B cell (primary cell): Measurements from ENCODE around the gene TPST2.

Experiments used
- EZH2 ChIP-seq: IDR thresholded peaks from 2 replicates; pipeline ENCODE4 v1.6.1; 2012; ENCODE audit warnings: borderline replicate concordance, low read depth, mild to moderate bottlenecking, moderate library complexity, low read length; ENCODE audit not compliant: insufficient read depth, poor library complexity, severe bottlenecking
- TF ChIP-seq, protein P1 (sequence below): fragments of 200-600 bp; IDR thresholded peaks from one replicate; pipeline ENCODE4 v1.8.0; 2022; ENCODE audit warnings: antibody characterized with exemption, mild to moderate bottlenecking

DNA sequence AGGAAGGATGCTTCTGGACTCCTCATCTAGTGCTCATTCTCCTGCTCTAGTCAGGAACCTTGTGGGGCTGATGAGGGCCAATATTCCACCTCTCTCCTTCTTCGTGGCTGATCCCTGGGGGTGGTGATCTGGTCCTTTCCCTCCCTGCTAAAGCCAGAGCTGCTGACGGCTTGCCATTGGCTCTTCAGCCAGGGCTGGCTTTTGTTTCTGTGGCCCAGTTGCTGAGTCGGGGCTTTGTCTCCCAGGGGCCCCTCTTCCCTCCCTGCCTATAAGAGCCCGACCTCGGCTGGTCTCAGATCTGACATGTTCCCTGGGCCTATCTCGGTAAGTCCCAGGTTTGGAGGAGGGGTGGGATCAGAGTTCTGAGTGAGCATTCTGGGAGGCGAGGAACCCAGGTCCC is 31.7 kb upstream of the TPST2 start, which contains the start of gene CRYBA4:
- TF ChIP-seq, protein P1, sequence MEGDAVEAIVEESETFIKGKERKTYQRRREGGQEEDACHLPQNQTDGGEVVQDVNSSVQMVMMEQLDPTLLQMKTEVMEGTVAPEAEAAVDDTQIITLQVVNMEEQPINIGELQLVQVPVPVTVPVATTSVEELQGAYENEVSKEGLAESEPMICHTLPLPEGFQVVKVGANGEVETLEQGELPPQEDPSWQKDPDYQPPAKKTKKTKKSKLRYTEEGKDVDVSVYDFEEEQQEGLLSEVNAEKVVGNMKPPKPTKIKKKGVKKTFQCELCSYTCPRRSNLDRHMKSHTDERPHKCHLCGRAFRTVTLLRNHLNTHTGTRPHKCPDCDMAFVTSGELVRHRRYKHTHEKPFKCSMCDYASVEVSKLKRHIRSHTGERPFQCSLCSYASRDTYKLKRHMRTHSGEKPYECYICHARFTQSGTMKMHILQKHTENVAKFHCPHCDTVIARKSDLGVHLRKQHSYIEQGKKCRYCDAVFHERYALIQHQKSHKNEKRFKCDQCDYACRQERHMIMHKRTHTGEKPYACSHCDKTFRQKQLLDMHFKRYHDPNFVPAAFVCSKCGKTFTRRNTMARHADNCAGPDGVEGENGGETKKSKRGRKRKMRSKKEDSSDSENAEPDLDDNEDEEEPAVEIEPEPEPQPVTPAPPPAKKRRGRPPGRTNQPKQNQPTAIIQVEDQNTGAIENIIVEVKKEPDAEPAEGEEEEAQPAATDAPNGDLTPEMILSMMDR = no peak
- no peak for TF ChIP-seq EZH2
